HG03342 (cell line): ENCODE measurements around the gene ATP5F1C.

Source experiments
- ATAC-seq: cut with Tn5 transposase; IDR thresholded peaks from one replicate; pipeline ENCODE4 v1.9.1; 2021; ENCODE audit warnings: mild to moderate bottlenecking, moderate library complexity; ENCODE audit not compliant: unreplicated experiment

Gene ATP5F1C

DNA sequence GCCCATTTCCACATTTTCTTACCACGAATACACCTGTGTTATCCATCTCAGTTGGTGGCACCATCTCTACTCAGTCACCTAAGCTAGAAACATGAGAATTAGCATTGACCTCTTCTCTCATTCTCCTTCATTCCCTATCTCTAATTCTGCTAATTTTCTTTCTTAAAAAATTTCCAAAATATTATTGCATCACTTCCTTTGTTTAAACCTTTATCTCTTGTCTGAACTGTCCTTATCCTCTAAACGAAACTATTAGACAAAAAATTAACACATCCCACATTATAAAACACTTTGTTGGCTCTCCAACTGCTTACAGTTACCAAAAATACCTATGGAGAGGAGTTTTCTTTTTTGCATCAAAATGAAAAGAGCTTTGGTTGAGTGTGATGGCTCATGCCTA, 48.6 kb downstream of the ATP5F1C start:
- ATAC-seq, result no peak

DNA sequence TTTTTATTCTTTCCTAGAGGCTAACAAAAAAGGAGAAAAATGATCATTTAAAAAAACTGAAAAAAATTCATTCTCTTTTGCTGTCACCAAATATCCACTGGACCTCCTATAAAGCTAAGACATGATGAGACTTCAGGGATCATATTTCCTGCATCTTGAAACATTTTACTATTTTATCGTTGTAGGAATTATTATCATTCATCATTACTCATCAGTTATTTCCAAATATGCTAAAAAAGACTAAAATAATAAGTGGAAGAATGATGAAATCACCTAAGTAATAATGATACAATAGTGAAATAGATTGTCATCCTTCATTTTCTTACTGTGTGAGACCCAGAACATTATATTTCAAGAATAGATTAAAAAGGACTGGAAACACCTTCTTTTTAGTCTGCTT, 58.6 kb downstream of the ATP5F1C start:
- no peak for ATAC-seq

DNA sequence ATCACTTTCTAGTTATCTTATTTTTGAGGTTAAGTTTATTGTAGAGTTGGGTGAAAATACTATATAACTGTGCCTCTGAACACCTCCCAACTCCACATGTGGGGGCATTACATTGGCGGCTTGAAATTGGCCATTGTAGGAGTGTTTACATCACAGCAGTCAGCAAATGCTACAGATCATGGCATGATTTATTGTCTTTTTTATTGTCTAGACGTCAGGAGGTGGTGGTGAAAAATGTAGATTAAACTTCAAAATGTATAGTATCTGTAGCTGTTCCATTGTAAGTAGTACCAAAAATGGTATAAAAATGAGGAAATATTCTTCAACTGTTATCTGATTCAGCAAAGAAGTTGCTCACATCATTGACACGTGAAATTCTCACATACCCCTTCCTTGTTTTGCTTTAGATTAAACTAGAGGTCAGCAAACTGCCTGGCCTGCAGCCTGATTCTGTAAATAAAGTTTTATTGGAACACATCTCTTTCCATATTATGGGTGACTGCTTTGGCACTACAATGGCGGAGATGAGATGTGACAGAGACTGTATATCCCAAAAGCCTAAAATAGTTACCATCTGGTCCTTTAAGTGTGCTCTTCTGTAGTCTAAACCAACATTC, 65.4 kb downstream of the ATP5F1C start:
- no peak for ATAC-seq

DNA sequence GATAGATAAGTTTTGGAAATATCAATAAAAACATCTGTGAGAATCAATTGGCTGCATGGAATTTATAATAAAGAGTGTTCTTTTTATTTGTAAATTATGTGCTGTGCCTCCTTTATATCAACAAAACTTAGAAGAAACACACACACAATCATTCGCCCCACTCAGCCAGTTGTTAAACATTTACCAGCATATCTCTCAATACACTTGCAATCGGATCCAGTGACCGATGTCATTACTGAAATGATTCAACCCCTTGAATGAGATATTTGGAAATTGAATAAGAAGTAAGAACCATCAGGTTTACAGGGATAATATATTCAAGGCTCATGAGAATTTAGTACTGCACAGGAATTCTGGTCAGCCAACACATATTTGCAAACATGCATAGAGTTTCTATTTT, 65.9 kb downstream of the ATP5F1C start:
- no peak for ATAC-seq

DNA sequence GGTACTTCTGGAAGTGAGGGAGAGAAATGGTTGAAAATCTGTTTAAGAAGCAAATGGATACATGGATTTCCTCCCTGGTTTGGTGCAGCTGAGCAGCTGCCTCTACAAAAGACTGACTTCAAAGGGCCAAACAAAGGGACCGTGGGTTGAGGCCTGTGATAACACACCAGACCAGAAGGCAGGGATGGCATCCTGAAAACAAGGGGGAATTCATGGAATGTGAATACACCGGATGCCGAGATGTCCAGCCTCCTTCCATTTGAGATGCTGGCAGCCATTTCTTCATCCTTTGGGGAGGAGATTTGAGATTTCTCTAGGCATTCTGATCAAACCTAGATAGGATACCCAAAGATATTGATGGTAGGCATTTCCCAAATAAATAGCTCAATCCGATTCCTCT, 67.2 kb downstream of the ATP5F1C start:
- no peak for ATAC-seq

DNA sequence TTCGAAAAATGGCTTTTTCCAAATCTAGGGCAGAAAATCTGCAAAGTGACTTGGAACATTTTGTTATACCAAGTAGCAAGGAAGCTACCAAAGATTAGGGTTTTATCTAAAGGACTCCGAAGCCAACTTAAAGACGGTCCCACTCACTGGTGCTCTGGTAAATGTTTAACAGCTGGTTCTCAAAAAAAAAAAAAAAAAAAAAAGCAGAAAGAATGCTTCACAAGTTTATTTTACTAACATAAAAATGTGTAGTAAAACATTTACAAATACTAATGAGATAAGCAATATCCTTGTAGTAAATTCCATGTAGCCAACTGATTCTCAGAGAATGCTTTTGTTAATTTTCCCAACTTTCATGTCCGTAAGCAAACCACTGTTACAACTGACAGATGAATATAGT, 68.7 kb downstream of the ATP5F1C start:
- ATAC-seq, result no peak

DNA sequence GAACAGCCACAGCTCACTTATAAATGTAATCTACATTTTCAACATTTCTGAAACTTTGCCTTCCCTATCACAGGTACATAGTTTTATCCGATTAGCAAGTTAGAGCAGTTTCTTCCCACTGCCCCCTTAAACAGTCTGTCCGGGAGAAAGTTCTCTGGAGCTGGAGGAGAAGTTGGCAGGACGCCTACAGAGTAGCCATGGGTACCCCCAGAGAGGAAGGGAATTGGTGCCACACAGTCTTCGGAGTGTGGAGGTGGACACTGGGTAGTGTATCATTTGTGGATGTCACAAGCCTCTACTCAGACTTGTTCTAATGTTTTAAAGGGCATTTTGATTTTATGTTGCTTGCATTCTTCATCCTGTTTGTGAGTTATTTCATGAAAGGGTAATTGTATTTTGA, 69.3 kb downstream of the ATP5F1C start:
- ATAC-seq, result no peak
